ENCODE results near the gene SENP8.
"Not testable (repeated sequence)": the region's sequence is repeated elsewhere in the genome, so short reads cannot be mapped to it uniquely, and the experiment has no call there.

The SENP8 gene

GRCh38 chr15:72168131-72168807, 50.1 kb downstream of the SENP8 start:
- H3K4me3 ChIP-seq (replicated peaks in 1 of 2; ENCODE audit: low read depth in 2 of 2, low read length in 2 of 2): no peak overlapping the region
- peak; percentile 8 to 62 for DNase-seq (ENCODE audit: low read depth in 2 of 2)
- no peak for TF ChIP-seq CTCF (IDR thresholded peaks at IDR 0.05; ENCODE audit: low read depth, low read length)

GRCh38 chr15:72168808-72169190, 50.6 kb downstream of the SENP8 start:
- no peak for TF ChIP-seq CTCF (IDR thresholded peaks at IDR 0.05; ENCODE audit: low read depth, low read length)
- H3K4me3 ChIP-seq (replicated peaks in 1 of 2; ENCODE audit: low read depth in 2 of 2, low read length in 2 of 2): no peak overlapping the region

GRCh38 chr15:72169236-72169920, 51.2 kb downstream of the SENP8 start:
- no peak for DNase-seq (ENCODE audit: low read depth in 2 of 2)
- H3K4me3 ChIP-seq (replicated peaks in 1 of 2; ENCODE audit: low read depth in 2 of 2, low read length in 2 of 2): no peak overlapping the region
- TF ChIP-seq CTCF (IDR thresholded peaks at IDR 0.05; ENCODE audit: low read depth, low read length): no peak

More at GRCh38 chr15:72168808-72169190, 50.6 kb downstream of the SENP8 start:
- DNase-seq (ENCODE audit: low read depth in 2 of 2): peak in 1 of 2 donors; percentile 37

- no peak for DNase-seq (ENCODE audit: low read depth in 2 of 2)
- no peak overlapping the region for H3K4me3 ChIP-seq (replicated peaks in 1 of 2; ENCODE audit: low read depth in 2 of 2, low read length in 2 of 2)
- TF ChIP-seq CTCF (IDR thresholded peaks at IDR 0.05; ENCODE audit: low read depth, low read length): no peak
Measured at GRCh38 chr15:72169921-72170611, 51.9 kb downstream of the SENP8 start.

GRCh38 chr15:72170691-72171090, 52.5 kb downstream of the SENP8 start:
- no peak for DNase-seq (ENCODE audit: low read depth in 2 of 2)
- H3K4me3 ChIP-seq (replicated peaks in 1 of 2; ENCODE audit: low read depth in 2 of 2, low read length in 2 of 2): no peak overlapping the region
- no peak for TF ChIP-seq CTCF (IDR thresholded peaks at IDR 0.05; ENCODE audit: low read depth, low read length)

- H3K4me3 ChIP-seq (replicated peaks in 1 of 2; ENCODE audit: low read depth in 2 of 2, low read length in 2 of 2): not testable (repeated sequence)
Measured at GRCh38 chr15:72171978-72172377, 53.8 kb downstream of the SENP8 start.

GRCh38 chr15:72172796-72173195, 54.6 kb downstream of the SENP8 start:
- no peak for DNase-seq (ENCODE audit: low read depth in 2 of 2)
- no peak overlapping the region for H3K4me3 ChIP-seq (replicated peaks in 1 of 2; ENCODE audit: low read depth in 2 of 2, low read length in 2 of 2)
- TF ChIP-seq CTCF (IDR thresholded peaks at IDR 0.05; ENCODE audit: low read depth, low read length): no peak

More at GRCh38 chr15:72171978-72172377, 53.8 kb downstream of the SENP8 start:
- not testable (repeated sequence) for DNase-seq (ENCODE audit: low read depth in 2 of 2)
